IPS-18a (cell line): ENCODE measurements around the gene NEB.
"Not testable (repeated sequence)": the region's sequence is repeated elsewhere in the genome, so short reads cannot be mapped to it uniquely, and the experiment has no call there.

Experiments used
- H3K27ac ChIP-seq: one replicate; pipeline ENCODE4 v1.5.1; 2013; ENCODE audit warnings: low read length
- H3K27me3 ChIP-seq: one replicate; pipeline ENCODE4 v1.6.1; 2013; ENCODE audit warnings: mild to moderate bottlenecking, low read length; ENCODE audit not compliant: control insufficient read depth, insufficient read depth
- H3K36me3 ChIP-seq: one replicate; pipeline ENCODE4 v1.6.1; 2013; ENCODE audit warnings: low read depth, low read length; ENCODE audit not compliant: control insufficient read depth
- H3K4me1 ChIP-seq: one replicate; pipeline ENCODE4 v1.6.1; 2013; ENCODE audit warnings: low read depth, low read length; ENCODE audit not compliant: control insufficient read depth
- H3K4me3 ChIP-seq: one replicate; pipeline ENCODE4 v1.5.1; 2013; ENCODE audit warnings: low read length
- H3K9ac ChIP-seq: one replicate; pipeline ENCODE4 v1.6.1; 2013; ENCODE audit warnings: mild to moderate bottlenecking, low read length, moderate library complexity
- H3K9me3 ChIP-seq: one replicate; pipeline ENCODE4 v1.6.1; 2013; ENCODE audit warnings: low read depth, low read length; ENCODE audit not compliant: control insufficient read depth

NEB gene

GRCh38 chr2:151619337-151619989 is 114.8 kb downstream of the NEB start:
- H3K9ac ChIP-seq = no peak overlapping the region
- H3K4me1 ChIP-seq = no peaks in the 10 kb centered on the region
- no peak overlapping the region for H3K4me3 ChIP-seq
- no peaks in the 10 kb centered on the region for H3K9me3 ChIP-seq
- H3K27me3 ChIP-seq = no peaks in the 10 kb centered on the region
- H3K36me3 ChIP-seq = no peaks in the 10 kb centered on the region
- no peak overlapping the region for H3K27ac ChIP-seq

GRCh38 chr2:151616760-151617339 is 117.4 kb downstream of the NEB start:
- Histone ChIP-seq H3K9ac (no peak overlapping the region), H3K4me3 (no peak overlapping the region)

GRCh38 chr2:151614606-151615306 is 119.5 kb downstream of the NEB start:
- H3K27me3 ChIP-seq = no peaks in the 10 kb centered on the region
- H3K36me3 ChIP-seq = no peaks in the 10 kb centered on the region
- no peak overlapping the region for H3K27ac ChIP-seq
- no peak overlapping the region for H3K9ac ChIP-seq
- no peaks in the 10 kb centered on the region for H3K4me1 ChIP-seq
- no peak overlapping the region for H3K4me3 ChIP-seq
- H3K9me3 ChIP-seq = no peaks in the 10 kb centered on the region

More at GRCh38 chr2:151616760-151617339, 117.4 kb downstream of the NEB start:
- no peaks in the 10 kb centered on the region for H3K27me3 ChIP-seq
- no peaks in the 10 kb centered on the region for H3K4me1 ChIP-seq
- H3K27ac ChIP-seq = no peak overlapping the region
- no peaks in the 10 kb centered on the region for H3K9me3 ChIP-seq
- no peaks in the 10 kb centered on the region for H3K36me3 ChIP-seq

- Histone ChIP-seq H3K4me1 (no peaks in the 10 kb centered on the region), H3K36me3 (no peaks in the 10 kb centered on the region), H3K9me3 (no peaks in the 10 kb centered on the region), H3K9ac (no peak overlapping the region), H3K4me3 (no peak overlapping the region), H3K27ac (no peak overlapping the region), H3K27me3 (no peaks in the 10 kb centered on the region)
These were observed 120.1 kb downstream of the NEB start for GRCh38 chr2:151614159-151614558.

GRCh38 chr2:151611351-151611750 is 122.9 kb downstream of the NEB start:
- Histone ChIP-seq H3K9me3 (no peaks in the 10 kb centered on the region), H3K4me3 (no peak overlapping the region), H3K4me1 (no peaks in the 10 kb centered on the region), H3K27me3 (no peaks in the 10 kb centered on the region), H3K27ac (no peak overlapping the region), H3K36me3 (no peaks in the 10 kb centered on the region), H3K9ac (no peak overlapping the region)

GRCh38 chr2:151610310-151610709 is 124.0 kb downstream of the NEB start:
- Histone ChIP-seq H3K27ac (no peak overlapping the region), H3K27me3 (no peaks in the 10 kb centered on the region), H3K4me1 (no peaks in the 10 kb centered on the region), H3K4me3 (no peak overlapping the region), H3K9ac (no peak overlapping the region), H3K9me3 (no peaks in the 10 kb centered on the region), H3K36me3 (no peaks in the 10 kb centered on the region)

DNA sequence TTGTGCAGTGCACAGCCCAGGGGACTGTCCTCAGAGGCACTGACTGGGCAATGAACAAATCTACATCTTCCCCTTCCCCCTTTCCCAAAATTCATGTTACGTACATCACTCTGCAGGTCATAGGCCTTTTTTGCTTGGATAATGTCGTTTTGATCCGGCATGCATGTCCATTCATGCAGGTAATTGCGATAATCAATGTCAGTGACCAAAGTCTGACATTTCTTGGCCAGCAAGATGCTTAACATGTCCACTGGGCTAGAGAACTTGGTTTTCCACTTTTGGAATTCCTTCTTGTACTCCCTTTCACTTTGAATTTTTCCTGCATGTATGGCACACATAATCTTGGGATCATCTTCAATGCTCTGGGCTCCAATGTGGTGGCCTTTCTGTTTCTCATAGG is 124.6 kb downstream of the NEB start:
- Histone ChIP-seq H3K9me3 (no peaks in the 10 kb centered on the region), H3K27me3 (no peaks in the 10 kb centered on the region), H3K4me3 (no peak overlapping the region), H3K4me1 (no peaks in the 10 kb centered on the region), H3K27ac (no peak overlapping the region), H3K9ac (no peak overlapping the region), H3K36me3 (no peaks in the 10 kb centered on the region)

DNA sequence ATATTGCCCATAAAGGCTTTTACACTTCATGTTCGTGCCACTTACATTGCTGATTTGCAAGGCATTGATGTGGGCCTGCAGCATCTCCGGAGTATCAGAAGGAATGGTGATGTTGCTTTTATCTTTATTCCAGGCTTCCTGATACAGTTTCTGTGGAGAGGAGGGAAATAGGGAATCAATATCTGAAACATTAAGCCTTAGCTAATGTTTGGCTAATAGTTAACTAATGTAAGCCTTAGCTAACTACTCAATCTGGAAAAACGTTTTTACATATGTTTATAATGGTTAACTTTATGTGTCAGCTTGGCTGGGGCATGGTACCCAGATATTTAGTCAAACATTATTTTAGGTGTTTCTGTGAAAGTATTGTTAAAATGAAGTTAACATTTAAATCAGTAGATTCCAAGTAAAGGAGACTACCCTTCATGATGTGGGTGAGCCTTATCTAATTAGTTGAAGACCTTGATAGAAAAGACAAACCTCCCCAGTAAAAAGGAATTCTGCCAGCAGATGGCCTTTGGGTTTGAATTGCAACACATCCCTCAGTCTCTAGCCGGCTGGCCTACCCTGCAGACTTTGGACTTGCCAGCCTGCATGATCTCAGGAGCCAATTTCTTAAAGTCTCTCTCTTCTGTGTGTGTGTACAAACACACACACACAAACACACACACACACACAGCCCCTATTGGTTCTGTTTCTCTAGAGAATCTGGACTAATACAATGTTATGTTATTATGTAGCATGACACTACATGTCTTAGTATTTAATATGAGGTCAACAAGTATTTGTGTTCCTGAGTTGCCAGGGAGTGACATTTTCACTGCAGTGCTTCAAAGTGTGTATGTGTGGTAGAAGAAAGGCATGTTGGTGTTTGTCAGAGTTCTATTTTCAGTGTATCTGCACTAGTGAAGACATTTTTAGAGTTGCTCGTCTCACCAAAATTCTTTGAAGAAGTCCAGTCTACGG is 126.5 kb downstream of the NEB start:
- H3K36me3 ChIP-seq, H3K4me3 ChIP-seq, H3K4me1 ChIP-seq, H3K27ac ChIP-seq, H3K27me3 ChIP-seq, H3K9ac ChIP-seq, H3K9me3 ChIP-seq: not testable (repeated sequence)

- not testable (repeated sequence) for H3K27me3 ChIP-seq, H3K4me3 ChIP-seq, H3K9ac ChIP-seq, H3K36me3 ChIP-seq, H3K9me3 ChIP-seq, H3K27ac ChIP-seq, H3K4me1 ChIP-seq
These were observed 130.7 kb downstream of the NEB start for GRCh38 chr2:151603530-151603929.

GRCh38 chr2:151602402-151602801 is 131.9 kb downstream of the NEB start:
- H3K27ac ChIP-seq, H3K36me3 ChIP-seq, H3K4me1 ChIP-seq, H3K9me3 ChIP-seq, H3K4me3 ChIP-seq, H3K27me3 ChIP-seq, H3K9ac ChIP-seq: not testable (repeated sequence)

DNA sequence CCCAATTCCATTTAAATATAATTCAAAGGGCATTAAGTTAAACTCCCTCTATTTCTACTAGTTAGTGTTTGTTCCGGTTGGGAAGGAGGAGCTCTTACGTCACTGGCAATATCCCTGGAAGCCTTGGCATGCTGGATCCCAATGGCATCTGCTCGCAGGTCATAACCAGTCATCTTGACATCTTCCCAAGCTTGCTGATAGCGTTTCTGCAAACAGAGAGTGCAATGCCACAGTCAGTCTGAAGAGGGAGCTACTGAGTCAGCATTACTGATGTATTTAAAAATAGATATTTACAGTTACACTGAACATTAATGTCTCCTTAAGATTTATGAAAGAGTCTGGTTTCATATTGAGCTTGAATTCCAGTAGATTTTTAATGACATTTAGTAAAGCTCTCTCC is 132.5 kb downstream of the NEB start:
- not testable (repeated sequence) for H3K4me3 ChIP-seq, H3K27ac ChIP-seq, H3K36me3 ChIP-seq

More for the DNA sequence above, 132.5 kb downstream of the NEB start:
- H3K4me1 ChIP-seq, H3K9ac ChIP-seq, H3K9me3 ChIP-seq, H3K27me3 ChIP-seq: not testable (repeated sequence)
